K562 (cell line): ENCODE results near the gene ZNHIT2. TPM values are rescaled to one million over a fixed set of nuclear protein-coding genes. Genes with fewer than 3 reads are reported as not detected.

Source experiments
- BMI1 ChIP-seq: fragments of 150-350 bp; IDR thresholded peaks from 2 replicates; pipeline ENCODE4 v1.6.1; 2014; ENCODE audit warnings: low read length
- DDX20 ChIP-seq: fragments of 450-650 bp; IDR thresholded peaks from 2 replicates; pipeline ENCODE4 v1.6.1; 2016; ENCODE audit warnings: missing genetic modification characterization, low read depth, mild to moderate bottlenecking, missing compliant biosample characterization, moderate library complexity
- GTF2E2 ChIP-seq: fragments of 200-800 bp; sonication (Bioruptor generic); IDR thresholded peaks from 2 replicates; pipeline ENCODE4 v1.6.1; 2016; ENCODE audit warnings: missing genetic modification characterization, missing compliant biosample characterization
- KDM2B ChIP-seq: fragments of 250-450 bp; sonication (Bioruptor Pico); IDR thresholded peaks from 2 replicates; pipeline ENCODE4 v1.8.0; 2021; ENCODE audit warnings: mild to moderate bottlenecking, moderate library complexity
- NCOA4 ChIP-seq: fragments of 450-650 bp; IDR thresholded peaks from 2 replicates; pipeline ENCODE4 v1.6.1; 2018; ENCODE audit warnings: mild to moderate bottlenecking; ENCODE audit not compliant: partially characterized antibody
- POLR2G ChIP-seq: fragments of 200-400 bp; formaldehyde crosslinking; IDR thresholded peaks from 2 replicates; pipeline ENCODE4 v1.6.1; 2017; ENCODE audit warnings: low read depth, mild to moderate bottlenecking, antibody characterized with exemption, low read length, moderate library complexity
- PTBP1 ChIP-seq: fragments of 200-400 bp; formaldehyde crosslinking; IDR thresholded peaks from 2 replicates; pipeline ENCODE4 v1.6.1; 2017; ENCODE audit warnings: low read depth, low read length
- PTTG1 ChIP-seq: fragments of 450-650 bp; IDR thresholded peaks from 2 replicates; pipeline ENCODE4 v1.6.1; 2016; ENCODE audit warnings: low read depth, mild to moderate bottlenecking, missing genetic modification characterization, missing compliant biosample characterization
- RCOR1 ChIP-seq, 2 experiments: IDR thresholded peaks; 2 replicates each; pipeline ENCODE4 v1.6.1; 2012; ENCODE audit warnings: low read depth in 2 of 2, low read length in 2 of 2, borderline replicate concordance in 1 of 2, improper control_type of control experiment in 1 of 2
- ZNF431 ChIP-seq: sonication (generic); formaldehyde crosslinking; IDR thresholded peaks from 2 replicates; pipeline ENCODE4 v1.8.0; 2022; ENCODE audit warnings: mild to moderate bottlenecking, missing genetic modification reagents
- ZNF444 ChIP-seq: fragments of 250-450 bp; sonication (Bioruptor Pico); IDR thresholded peaks from 2 replicates; pipeline ENCODE4 v1.4.0; 2020; ENCODE audit warnings: mild to moderate bottlenecking, moderate library complexity
- ZNF507 ChIP-seq: conservative IDR thresholded peaks from 2 replicates; pipeline ENCODE4 v1.6.1; 2017; ENCODE audit warnings: missing genetic modification characterization, missing compliant biosample characterization
- polyA plus RNA-seq, 8 experiments: library from polyadenylated mRNA; depleted of rRNA in 4 of 8; stranded (reverse) in 5 of 8; unstranded in 3 of 8; fragments of >200 nt; fragmentation: Nextera tagmentation in 2 of 8; fragmentation: Illumina TruSeq in 1 of 8; extraction: Ambion mirVana in 2 of 8; extraction: Trizol in 1 of 8; gene quantifications; 2 replicates each; pipeline versions ENCODE4 v1.2.1 to v1.2.3, GENCODE V29; 2011 to 2014; ENCODE audit warnings: inconsistent platforms in 1 of 8, missing spikeins in 1 of 8
- total RNA-seq, 7 experiments: library from RNA; depleted of rRNA in 6 of 7; stranded (reverse); fragments of >200 nt in 6 of 7; fragmentation: Illumina TruSeq in 2 of 7; extraction: Trizol in 2 of 7; gene quantifications; 2 replicates each; pipeline versions ENCODE4 v1.2.1 to v1.2.3, GENCODE V29; 2011 to 2021; ENCODE audit warnings: low replicate concordance in 1 of 7
- TF ChIP-seq, protein P1 (sequence below): fragments of 150-350 bp; IDR thresholded peaks from 2 replicates; pipeline ENCODE4 v1.6.1; 2014; ENCODE audit warnings: low read depth, mild to moderate bottlenecking, low read length, borderline replicate concordance
- TF ChIP-seq, protein P2 (sequence below): fragments of 450-650 bp; IDR thresholded peaks from 2 replicates; pipeline ENCODE4 v1.7.0; 2016; ENCODE audit warnings: borderline replicate concordance
- TF ChIP-seq, protein P3 (sequence below): fragments of 250-450 bp; sonication (Bioruptor Pico); IDR thresholded peaks from 2 replicates; pipeline ENCODE4 v1.5.0; 2021
- TF ChIP-seq, protein P4 (sequence below): fragments of 200-800 bp; sonication (Bioruptor generic); IDR thresholded peaks from 2 replicates; pipeline ENCODE4 v1.6.1; 2017; ENCODE audit warnings: missing genetic modification characterization, missing compliant biosample characterization
- TF ChIP-seq, protein P5 (sequence below): fragments of 450-650 bp; formaldehyde crosslinking; IDR thresholded peaks from 2 replicates; pipeline ENCODE4 v1.4.0; 2020; ENCODE audit warnings: mild to moderate bottlenecking, mixed read lengths

Gene ZNHIT2
- total and polyA plus RNA-seq, 9 of the 15 experiments (the other 6 are each of a cell fraction or from before 2014, with no cell fraction given) = 0.08 to 39.0 (median 2.5) TPM

DNA sequence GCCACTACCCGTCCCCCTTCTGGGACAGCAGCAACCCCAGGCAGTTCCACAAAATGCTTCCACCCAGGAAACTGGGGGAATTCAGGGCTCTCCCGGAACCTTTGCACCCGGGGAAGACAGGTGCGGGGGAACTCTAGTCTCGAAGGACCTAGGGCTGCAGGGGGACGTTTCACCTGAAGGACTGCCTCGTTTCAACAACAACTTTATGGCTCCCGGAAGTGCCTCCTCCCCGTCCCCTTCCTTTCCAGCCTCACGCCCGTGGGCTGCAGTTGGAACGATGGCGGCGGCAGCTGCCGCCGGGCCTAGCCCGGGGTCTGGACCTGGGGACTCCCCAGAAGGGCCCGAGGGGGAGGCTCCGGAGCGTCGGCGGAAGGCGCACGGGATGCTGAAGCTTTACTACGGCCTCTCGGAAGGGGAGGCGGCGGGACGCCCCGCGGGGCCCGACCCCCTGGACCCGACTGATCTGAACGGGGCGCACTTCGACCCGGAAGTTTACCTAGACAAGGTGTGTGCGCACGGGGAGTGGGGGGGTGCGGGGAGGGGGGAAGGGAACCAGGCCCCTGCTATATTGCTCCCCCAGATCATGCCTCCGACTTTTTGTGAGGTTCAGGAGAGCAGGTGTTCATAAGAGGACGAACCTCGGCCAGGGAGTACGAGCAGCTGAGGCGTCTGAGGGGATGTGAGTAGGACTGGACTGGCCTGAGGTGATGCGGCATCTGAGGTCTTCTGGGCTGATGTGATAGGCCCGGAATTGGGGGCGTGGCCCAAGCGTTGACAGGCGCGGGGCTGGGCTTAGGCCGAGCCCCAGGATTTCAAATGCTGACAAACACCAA is 21.3 kb downstream of the ZNHIT2 start, which contains the start of gene VPS51 (continued):
- TF ChIP-seq KDM2B (CRISPR knock-in tag) (peak; percentile 50; the same call in 1 of the 2 replicates), NCOA4 (no peak), PTBP1 (0 out of 2 replicates have a peak, but pooled peaks have one; percentile 60), BMI1 (no peak), DDX20 (no peak), GTF2E2 (tag) (peak; percentile 94), ZNF507 (no peak), ZNF444 (no peak), PTTG1 (tag) (no peak), POLR2G (peak; percentile 94), ZNF431 (CRISPR knock-in tag) (0 out of 2 replicates have a peak, but pooled peaks have one; percentile 33), RCOR1 (IDR thresholded peaks at IDR 0.05; ENCODE audit: borderline replicate concordance in 1 of 2, low read depth in 2 of 2, low read length in 2 of 2) (peak in 1 of 2 experiments; percentile 85; a peak in 2 of 4 replicates)
- TF ChIP-seq, protein P1, sequence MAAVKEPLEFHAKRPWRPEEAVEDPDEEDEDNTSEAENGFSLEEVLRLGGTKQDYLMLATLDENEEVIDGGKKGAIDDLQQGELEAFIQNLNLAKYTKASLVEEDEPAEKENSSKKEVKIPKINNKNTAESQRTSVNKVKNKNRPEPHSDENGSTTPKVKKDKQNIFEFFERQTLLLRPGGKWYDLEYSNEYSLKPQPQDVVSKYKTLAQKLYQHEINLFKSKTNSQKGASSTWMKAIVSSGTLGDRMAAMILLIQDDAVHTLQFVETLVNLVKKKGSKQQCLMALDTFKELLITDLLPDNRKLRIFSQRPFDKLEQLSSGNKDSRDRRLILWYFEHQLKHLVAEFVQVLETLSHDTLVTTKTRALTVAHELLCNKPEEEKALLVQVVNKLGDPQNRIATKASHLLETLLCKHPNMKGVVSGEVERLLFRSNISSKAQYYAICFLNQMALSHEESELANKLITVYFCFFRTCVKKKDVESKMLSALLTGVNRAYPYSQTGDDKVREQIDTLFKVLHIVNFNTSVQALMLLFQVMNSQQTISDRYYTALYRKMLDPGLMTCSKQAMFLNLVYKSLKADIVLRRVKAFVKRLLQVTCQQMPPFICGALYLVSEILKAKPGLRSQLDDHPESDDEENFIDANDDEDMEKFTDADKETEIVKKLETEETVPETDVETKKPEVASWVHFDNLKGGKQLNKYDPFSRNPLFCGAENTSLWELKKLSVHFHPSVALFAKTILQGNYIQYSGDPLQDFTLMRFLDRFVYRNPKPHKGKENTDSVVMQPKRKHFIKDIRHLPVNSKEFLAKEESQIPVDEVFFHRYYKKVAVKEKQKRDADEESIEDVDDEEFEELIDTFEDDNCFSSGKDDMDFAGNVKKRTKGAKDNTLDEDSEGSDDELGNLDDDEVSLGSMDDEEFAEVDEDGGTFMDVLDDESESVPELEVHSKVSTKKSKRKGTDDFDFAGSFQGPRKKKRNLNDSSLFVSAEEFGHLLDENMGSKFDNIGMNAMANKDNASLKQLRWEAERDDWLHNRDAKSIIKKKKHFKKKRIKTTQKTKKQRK = no peak
- TF ChIP-seq, protein P2, sequence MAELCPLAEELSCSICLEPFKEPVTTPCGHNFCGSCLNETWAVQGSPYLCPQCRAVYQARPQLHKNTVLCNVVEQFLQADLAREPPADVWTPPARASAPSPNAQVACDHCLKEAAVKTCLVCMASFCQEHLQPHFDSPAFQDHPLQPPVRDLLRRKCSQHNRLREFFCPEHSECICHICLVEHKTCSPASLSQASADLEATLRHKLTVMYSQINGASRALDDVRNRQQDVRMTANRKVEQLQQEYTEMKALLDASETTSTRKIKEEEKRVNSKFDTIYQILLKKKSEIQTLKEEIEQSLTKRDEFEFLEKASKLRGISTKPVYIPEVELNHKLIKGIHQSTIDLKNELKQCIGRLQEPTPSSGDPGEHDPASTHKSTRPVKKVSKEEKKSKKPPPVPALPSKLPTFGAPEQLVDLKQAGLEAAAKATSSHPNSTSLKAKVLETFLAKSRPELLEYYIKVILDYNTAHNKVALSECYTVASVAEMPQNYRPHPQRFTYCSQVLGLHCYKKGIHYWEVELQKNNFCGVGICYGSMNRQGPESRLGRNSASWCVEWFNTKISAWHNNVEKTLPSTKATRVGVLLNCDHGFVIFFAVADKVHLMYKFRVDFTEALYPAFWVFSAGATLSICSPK = no peak
- TF ChIP-seq, protein P3, sequence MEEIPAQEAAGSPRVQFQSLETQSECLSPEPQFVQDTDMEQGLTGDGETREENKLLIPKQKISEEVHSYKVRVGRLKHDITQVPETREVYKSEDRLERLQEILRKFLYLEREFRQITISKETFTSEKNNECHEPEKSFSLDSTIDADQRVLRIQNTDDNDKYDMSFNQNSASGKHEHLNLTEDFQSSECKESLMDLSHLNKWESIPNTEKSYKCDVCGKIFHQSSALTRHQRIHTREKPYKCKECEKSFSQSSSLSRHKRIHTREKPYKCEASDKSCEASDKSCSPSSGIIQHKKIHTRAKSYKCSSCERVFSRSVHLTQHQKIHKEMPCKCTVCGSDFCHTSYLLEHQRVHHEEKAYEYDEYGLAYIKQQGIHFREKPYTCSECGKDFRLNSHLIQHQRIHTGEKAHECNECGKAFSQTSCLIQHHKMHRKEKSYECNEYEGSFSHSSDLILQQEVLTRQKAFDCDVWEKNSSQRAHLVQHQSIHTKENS = no peak
- TF ChIP-seq, protein P4, sequence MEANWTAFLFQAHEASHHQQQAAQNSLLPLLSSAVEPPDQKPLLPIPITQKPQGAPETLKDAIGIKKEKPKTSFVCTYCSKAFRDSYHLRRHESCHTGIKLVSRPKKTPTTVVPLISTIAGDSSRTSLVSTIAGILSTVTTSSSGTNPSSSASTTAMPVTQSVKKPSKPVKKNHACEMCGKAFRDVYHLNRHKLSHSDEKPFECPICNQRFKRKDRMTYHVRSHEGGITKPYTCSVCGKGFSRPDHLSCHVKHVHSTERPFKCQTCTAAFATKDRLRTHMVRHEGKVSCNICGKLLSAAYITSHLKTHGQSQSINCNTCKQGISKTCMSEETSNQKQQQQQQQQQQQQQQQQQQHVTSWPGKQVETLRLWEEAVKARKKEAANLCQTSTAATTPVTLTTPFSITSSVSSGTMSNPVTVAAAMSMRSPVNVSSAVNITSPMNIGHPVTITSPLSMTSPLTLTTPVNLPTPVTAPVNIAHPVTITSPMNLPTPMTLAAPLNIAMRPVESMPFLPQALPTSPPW (CRISPR knock-in tag) = peak; percentile 87
- TF ChIP-seq, protein P5, sequence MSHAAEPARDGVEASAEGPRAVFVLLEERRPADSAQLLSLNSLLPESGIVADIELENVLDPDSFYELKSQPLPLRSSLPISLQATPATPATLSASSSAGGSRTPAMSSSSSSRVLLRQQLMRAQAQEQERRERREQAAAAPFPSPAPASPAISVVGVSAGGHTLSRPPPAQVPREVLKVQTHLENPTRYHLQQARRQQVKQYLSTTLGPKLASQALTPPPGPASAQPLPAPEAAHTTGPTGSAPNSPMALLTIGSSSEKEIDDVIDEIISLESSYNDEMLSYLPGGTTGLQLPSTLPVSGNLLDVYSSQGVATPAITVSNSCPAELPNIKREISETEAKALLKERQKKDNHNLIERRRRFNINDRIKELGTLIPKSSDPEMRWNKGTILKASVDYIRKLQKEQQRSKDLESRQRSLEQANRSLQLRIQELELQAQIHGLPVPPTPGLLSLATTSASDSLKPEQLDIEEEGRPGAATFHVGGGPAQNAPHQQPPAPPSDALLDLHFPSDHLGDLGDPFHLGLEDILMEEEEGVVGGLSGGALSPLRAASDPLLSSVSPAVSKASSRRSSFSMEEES (CRISPR knock-in tag) = no peak
